Stomach (tissue), 4 donors: ENCODE measurements around the gene IFI27L1.

Source experiments
- POLR2A ChIP-seq, 4 donors: fragments of 450-650 bp; IDR thresholded peaks; one replicate each; pipeline ENCODE4 v1.6.1; 2016; ENCODE audit warnings: antibody characterized with exemption in 4 of 4, control low read depth in 2 of 4, mild to moderate bottlenecking in 1 of 4, moderate library complexity in 1 of 4
- POLR2AphosphoS5 ChIP-seq, 3 donors: sonication (generic); formaldehyde crosslinking; IDR thresholded peaks; one replicate each; pipeline ENCODE4 v1.6.1; 2016; ENCODE audit warnings: antibody characterized with exemption in 3 of 3
- TF ChIP-seq, protein P1 (sequence below), 7 experiments: fragments of 450-650 bp in 4 of 7; fragments of 200-600 bp in 3 of 7; sonication (generic) in 3 of 7; IDR thresholded peaks; one replicate each; pipeline ENCODE4 v1.5.1; 2016 to 2019; ENCODE audit warnings: antibody characterized with exemption in 7 of 7, control low read depth in 2 of 7, mild to moderate bottlenecking in 1 of 7

DNA sequence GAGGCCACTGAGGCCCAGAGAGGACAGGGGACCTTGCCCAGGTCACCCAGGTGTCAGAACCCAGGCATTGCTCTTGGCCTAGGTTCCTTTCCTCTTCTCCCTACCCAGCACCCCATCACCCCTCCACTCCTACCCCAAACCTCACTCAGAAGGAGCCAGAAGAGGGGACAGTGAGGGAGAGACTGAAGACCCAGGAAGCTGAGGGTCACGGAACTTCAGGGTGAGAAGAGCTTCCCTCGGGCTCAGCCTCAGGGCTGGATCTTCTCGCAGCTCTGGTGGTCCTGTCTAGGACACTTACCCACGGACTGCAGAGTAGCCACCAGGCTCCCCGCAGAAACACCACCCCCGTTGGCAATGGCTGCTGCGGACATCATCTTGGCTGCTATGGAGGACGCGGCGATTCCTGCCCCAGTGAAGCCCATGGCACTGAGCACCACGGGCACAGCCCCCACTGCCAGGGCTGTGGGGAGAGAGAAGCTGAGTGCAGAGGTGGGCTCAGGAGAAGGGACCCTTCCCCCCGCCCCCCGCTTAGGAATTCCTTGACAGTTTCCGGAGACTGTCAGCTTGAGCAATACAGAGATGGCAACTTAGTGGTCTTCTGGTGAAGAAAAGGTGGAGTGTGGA lies 47.2 kb downstream of the IFI27L1 start:
- TF ChIP-seq, protein P1, sequence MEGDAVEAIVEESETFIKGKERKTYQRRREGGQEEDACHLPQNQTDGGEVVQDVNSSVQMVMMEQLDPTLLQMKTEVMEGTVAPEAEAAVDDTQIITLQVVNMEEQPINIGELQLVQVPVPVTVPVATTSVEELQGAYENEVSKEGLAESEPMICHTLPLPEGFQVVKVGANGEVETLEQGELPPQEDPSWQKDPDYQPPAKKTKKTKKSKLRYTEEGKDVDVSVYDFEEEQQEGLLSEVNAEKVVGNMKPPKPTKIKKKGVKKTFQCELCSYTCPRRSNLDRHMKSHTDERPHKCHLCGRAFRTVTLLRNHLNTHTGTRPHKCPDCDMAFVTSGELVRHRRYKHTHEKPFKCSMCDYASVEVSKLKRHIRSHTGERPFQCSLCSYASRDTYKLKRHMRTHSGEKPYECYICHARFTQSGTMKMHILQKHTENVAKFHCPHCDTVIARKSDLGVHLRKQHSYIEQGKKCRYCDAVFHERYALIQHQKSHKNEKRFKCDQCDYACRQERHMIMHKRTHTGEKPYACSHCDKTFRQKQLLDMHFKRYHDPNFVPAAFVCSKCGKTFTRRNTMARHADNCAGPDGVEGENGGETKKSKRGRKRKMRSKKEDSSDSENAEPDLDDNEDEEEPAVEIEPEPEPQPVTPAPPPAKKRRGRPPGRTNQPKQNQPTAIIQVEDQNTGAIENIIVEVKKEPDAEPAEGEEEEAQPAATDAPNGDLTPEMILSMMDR (IDR thresholded peaks at IDR 0.05): no peak
- no peak for TF ChIP-seq POLR2AphosphoS5 (IDR thresholded peaks at IDR 0.05)
- TF ChIP-seq POLR2A (IDR thresholded peaks at IDR 0.05): no peak
